ENCODE results near the gene MTR.
A peak's percentile ranks its signal among the peaks of the same experiment; 100 is the strongest.

MTR gene

GRCh38 chr1:236785477-236785876, 9.6 kb upstream of the MTR start:
- no peak for DNase-seq

GRCh38 chr1:236786453-236786852, 8.6 kb upstream of the MTR start:
- DNase-seq: no peak

GRCh38 chr1:236794585-236795034, 482 bp upstream of the MTR start:
- no peak for DNase-seq

GRCh38 chr1:236795757-236796667, 920 bp downstream of the MTR start:
- DNase-seq: peak; percentile 74

- no peak for DNase-seq
These were observed 3.9 kb downstream of the MTR start for GRCh38 chr1:236799001-236799400.

- no peak for DNase-seq
These were observed 5.0 kb downstream of the MTR start for GRCh38 chr1:236800002-236800620.

GRCh38 chr1:236800623-236801022, 5.5 kb downstream of the MTR start:
- DNase-seq: no peak

GRCh38 chr1:236802264-236802663, 7.2 kb downstream of the MTR start:
- DNase-seq: no peak

GRCh38 chr1:236806634-236807033, 11.5 kb downstream of the MTR start:
- no peak for DNase-seq

GRCh38 chr1:236808005-236808404, 12.9 kb downstream of the MTR start:
- DNase-seq: no peak

- DNase-seq: no peak
These were observed 13.6 kb downstream of the MTR start for GRCh38 chr1:236808564-236809130.

- no peak for DNase-seq
These were observed 14.1 kb downstream of the MTR start for GRCh38 chr1:236809148-236809547.

GRCh38 chr1:236810018-236810417, 14.9 kb downstream of the MTR start:
- no peak for DNase-seq

- no peak for DNase-seq
These were observed 17.4 kb downstream of the MTR start for GRCh38 chr1:236812334-236813030.

- no peak for DNase-seq
These were observed 20.8 kb downstream of the MTR start for GRCh38 chr1:236815941-236816340.

GRCh38 chr1:236819856-236820255, 24.8 kb downstream of the MTR start:
- no peak for DNase-seq

GRCh38 chr1:236821091-236821627, 26.1 kb downstream of the MTR start:
- DNase-seq: no peak

- no peak for DNase-seq
These were observed 28.5 kb downstream of the MTR start for GRCh38 chr1:236823559-236823958.

GRCh38 chr1:236829085-236829484, 34.0 kb downstream of the MTR start:
- DNase-seq: no peak

GRCh38 chr1:236830116-236830515, 35.0 kb downstream of the MTR start:
- no peak for DNase-seq

GRCh38 chr1:236830560-236830959, 35.5 kb downstream of the MTR start:
- no peak for DNase-seq

GRCh38 chr1:236833575-236833974, 38.5 kb downstream of the MTR start:
- no peak for DNase-seq

- no peak for DNase-seq
These were observed 39.8 kb downstream of the MTR start for GRCh38 chr1:236834876-236835275.

Data from CD4-positive, alpha-beta T cell treated with Interleukin-12 subunit alpha and Interleukin-12 subunit beta, for 1 hour (primary cell).